Measurements from ENCODE around the gene WDCP.
A peak's percentile ranks its signal among the peaks of the same experiment; 100 is the strongest.

WDCP gene

DNA sequence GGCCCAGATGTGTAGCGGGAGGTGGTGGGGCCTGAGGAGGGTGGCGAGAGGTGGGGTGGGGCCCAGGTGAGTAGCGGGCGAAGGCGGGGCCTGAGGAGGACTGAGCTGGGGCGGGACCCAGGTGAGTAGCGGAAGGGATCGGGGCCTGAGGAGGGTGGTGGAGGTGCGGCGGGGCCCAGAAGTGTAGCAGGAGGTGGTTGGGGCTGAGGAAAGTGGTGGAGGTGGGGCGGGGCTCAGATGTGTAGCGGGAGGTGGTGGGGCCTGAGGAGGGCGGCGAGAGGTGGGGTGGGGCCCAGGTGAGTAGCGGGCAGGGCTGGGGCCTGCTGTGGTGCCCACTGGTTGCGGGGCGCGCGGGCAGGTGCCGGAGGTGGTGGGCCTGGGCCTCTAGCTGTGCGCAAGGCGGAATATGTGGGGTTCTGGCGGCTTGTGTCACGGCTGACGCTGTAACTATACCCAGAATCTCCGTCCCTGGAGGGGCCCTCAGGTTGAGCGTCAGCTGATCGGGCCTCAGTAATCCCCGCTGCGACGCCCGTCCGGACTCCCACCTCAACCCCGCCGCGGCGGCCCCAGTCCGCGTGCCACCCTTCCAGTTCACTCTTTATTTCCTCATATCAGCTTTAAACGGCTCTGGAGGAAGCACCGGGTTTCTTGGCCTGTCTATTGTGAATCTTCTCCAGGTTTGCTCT is 29.8 kb upstream of the WDCP start:
- no peaks in the 10 kb centered on the region for H3K9me3 ChIP-seq (ENCODE audit: control insufficient read depth, insufficient read depth, low read length)

DNA sequence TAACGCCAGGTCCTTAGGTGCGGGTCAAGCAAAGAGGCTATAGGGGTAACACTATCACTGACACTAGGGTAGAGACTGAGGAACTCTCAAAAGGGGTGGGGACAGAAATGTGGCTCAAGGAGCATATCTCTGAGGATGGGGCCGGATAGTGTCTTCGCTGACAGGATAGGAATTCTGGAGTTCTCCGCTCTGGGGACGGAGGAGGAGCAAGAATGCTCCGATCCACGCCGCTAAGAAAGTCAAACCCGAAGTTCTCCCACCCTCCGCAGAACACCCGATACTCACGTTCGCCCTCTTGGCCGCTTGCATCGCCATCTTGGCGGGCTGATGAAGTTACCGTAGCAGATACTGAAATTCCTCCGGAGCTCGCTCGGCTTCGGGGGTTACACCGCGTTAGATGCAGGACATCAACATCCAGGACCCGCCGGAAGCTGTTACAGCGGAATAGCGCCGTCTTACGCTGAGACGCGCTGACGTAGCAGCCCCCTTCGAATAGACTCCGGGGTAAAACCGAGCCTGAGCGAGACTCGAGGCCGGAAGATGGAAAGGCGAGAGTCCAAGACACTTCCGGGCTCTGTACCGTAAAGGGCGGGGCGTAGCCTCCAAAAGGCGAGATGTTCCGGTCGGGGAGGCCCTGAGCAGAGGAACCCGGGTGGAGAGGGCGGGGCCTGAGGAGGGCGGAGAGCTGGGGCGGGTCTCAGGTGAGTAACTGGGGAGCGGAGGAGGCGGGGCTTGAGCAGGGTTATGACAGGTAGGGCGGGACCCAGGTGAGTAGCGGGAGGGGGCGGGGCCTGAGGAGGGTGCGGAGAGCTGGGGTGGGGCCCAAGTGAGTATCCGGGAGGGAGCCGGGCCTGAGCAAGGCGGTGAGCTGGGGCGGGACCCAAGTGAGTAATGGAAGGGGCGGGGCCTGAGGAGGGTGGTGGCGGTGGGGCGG is 29.0 kb upstream of the WDCP start, which contains the start of gene SF3B6:
Gene SF3B6 (minus strand): TSS at position 412 of the 934 bp plus-strand sequence. CDS start 97 bp downstream, at position 315.
- no peaks in the 10 kb centered on the region for H3K4me1 ChIP-seq (ENCODE audit: insufficient read depth, low read length)
- H3K9me3 ChIP-seq (ENCODE audit: control insufficient read depth, insufficient read depth, low read length) = no peaks in the 10 kb centered on the region
- H3K9ac ChIP-seq (ENCODE audit: low read depth, low read length) = peak within 1 kb of the TSS; percentile 62
- H3K36me3 ChIP-seq (ENCODE audit: insufficient read depth, low read length) = peaks cover 11% of the 10 kb centered on the region

More for the DNA sequence above, 29.8 kb upstream of the WDCP start:
- no peaks in the 10 kb centered on the region for H3K4me1 ChIP-seq (ENCODE audit: insufficient read depth, low read length)
- H3K9ac ChIP-seq (ENCODE audit: low read depth, low read length) = peak overlapping the region; percentile 58
- peaks cover 11% of the 10 kb centered on the region for H3K36me3 ChIP-seq (ENCODE audit: insufficient read depth, low read length)

DNA sequence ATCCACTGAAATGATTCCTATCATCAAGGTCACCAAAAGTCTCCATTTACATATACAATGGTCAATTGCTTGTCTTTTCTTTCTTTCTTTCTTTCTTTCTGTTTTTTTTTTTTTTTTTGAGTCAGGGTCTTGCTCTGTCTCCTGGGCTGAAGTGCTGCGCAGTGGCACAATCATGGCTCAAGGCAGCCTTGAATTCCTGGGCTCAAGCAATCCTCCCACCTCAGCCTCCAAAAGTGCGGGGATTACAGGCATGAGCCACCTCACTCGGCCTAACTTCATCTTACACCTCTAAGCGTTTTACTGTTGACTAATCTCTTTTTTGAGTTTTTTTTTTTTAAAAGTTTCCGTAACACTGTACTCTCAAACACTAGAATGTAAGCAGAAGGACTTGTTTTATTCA is 28.1 kb upstream of the WDCP start:
- H3K36me3 ChIP-seq (ENCODE audit: insufficient read depth, low read length) = peaks cover 11% of the 10 kb centered on the region
- H3K9ac ChIP-seq (ENCODE audit: low read depth, low read length) = peak overlapping the region; percentile 62
- no peaks in the 10 kb centered on the region for H3K9me3 ChIP-seq (ENCODE audit: control insufficient read depth, insufficient read depth, low read length)
- H3K4me1 ChIP-seq (ENCODE audit: insufficient read depth, low read length) = no peaks in the 10 kb centered on the region

DNA sequence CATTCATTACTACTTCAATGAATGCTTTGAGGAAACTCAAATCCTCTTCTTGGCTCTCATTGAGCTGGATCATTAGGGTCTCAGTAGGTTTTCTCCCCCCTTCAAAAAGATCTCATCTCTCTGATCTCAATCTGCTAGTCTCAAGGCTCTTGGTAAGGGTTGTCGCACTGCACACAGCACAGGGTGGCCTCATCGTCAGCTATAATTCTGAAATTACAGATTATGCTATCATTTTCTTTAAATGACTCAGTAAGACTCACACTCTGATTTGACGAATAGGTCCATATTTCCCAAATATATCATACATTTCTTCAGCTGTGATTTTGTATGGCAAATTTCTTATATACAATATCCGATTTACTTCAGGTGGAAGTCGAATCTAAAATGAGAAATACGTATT is 26.6 kb upstream of the WDCP start:
- no peaks in the 10 kb centered on the region for H3K4me1 ChIP-seq (ENCODE audit: insufficient read depth, low read length)
- H3K9me3 ChIP-seq (ENCODE audit: control insufficient read depth, insufficient read depth, low read length) = no peaks in the 10 kb centered on the region
- H3K9ac ChIP-seq (ENCODE audit: low read depth, low read length) = no peak overlapping the region
- peaks cover 11% of the 10 kb centered on the region for H3K36me3 ChIP-seq (ENCODE audit: insufficient read depth, low read length)

DNA sequence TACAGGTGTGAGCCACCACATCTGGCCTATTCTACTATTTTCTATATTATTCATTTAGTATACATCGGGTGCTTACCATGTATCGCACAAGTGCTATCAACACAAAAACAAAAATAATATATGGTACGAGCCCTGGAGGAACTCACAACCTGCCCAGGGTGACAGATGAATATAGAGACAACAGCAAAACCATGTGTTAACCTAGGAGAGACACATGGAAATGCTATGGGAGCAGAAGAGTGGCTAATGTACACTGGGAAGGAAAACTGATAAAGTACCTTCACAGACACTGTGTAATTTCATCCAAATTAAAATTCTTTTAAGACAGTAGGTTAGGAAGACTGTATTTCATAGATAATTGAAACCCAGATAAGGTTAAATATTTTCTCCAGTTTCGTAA is 25.1 kb upstream of the WDCP start:
- Histone ChIP-seq H3K4me1 (ENCODE audit: insufficient read depth, low read length) (no peaks in the 10 kb centered on the region), H3K36me3 (ENCODE audit: insufficient read depth, low read length) (peaks cover 11% of the 10 kb centered on the region), H3K9me3 (ENCODE audit: control insufficient read depth, insufficient read depth, low read length) (no peaks in the 10 kb centered on the region), H3K9ac (ENCODE audit: low read depth, low read length) (no peak overlapping the region)

DNA sequence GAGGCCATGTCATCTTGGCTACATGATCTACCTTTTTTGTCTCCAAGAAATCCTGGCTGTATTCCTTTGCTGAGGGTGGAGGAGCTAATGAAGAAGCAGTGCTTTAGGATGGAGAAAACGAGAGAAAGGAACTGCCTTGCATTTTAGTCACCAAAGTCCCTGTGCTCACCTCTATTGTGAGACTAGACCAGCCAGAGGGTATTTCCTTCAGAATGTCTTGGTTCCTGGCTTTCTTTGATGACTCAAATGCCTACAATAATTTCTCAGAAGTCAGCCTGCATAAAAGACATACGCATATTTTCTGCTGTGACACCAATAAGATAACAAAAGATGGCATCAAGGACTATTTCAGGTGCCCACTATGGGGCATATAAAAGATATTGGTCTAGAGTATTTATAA is 18.1 kb upstream of the WDCP start:
- peaks cover 7% of the 10 kb centered on the region for H3K36me3 ChIP-seq (ENCODE audit: insufficient read depth, low read length)

DNA sequence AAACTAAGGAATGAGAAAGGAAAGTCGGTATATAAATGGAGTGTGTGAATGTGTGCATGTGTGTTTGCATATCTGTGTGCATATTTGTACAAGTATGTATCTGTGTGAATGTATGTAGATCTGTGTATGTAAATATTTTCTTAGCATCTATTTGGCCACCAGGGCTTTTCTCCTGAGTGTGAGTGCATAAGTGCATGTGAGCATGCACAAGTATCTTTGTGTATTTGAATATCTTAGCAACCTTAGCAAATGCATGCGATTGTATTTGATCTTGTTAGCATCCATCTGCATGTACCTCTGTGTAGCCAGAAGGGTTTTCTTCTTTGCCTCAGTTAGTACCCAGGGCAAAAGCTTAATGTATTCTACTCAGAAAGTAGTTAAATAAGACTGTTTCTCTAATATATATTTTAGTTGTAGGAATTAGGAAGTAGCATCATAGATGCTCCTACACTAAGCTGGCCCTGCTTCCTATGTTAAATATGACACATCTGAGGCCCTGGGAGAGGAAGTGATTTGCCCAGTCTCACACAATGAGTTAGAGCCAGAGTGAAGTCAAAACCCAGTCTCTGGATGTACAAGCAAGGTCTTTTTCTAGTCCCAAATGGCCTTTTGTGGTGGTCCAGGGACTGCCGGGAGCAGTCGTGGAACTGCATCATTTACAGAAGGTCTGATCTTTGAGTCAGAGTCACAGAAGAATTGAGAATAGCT is 11.5 kb upstream of the WDCP start:
- no peaks in the 10 kb centered on the region for H3K9me3 ChIP-seq (ENCODE audit: control insufficient read depth, insufficient read depth, low read length)
- no peak overlapping the region for H3K9ac ChIP-seq (ENCODE audit: low read depth, low read length)
- no peaks in the 10 kb centered on the region for H3K4me1 ChIP-seq (ENCODE audit: insufficient read depth, low read length)
- peaks cover 4% of the 10 kb centered on the region; the same call in 1 of the 2 replicates for H3K36me3 ChIP-seq (ENCODE audit: insufficient read depth, low read length)

More for the DNA sequence above, 18.1 kb upstream of the WDCP start:
- no peak overlapping the region for H3K9ac ChIP-seq (ENCODE audit: low read depth, low read length)
- no peaks in the 10 kb centered on the region for H3K9me3 ChIP-seq (ENCODE audit: control insufficient read depth, insufficient read depth, low read length)
- no peaks in the 10 kb centered on the region for H3K4me1 ChIP-seq (ENCODE audit: insufficient read depth, low read length)

DNA sequence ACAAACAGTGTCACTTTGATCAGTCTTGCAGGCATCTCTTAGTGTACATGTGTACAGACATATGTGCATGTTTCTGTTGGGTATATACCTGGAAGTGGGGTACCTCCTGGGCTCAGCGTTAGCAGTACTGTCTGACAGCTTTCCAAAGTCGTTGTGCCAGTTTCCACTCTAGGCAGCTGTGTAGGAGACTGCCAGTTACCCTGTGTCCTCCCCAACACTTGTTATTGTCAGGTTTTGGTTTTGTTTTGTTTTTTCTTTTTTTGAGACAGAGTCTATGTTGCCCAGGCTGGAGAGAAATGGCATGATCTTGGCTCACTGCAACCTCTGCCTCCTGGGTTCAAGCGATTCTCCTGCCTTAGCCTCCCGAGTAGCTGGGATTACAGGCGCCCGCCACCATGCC is 8.6 kb upstream of the WDCP start:
- H3K36me3 ChIP-seq (ENCODE audit: insufficient read depth, low read length) = no peaks in the 10 kb centered on the region
- no peaks in the 10 kb centered on the region for H3K4me1 ChIP-seq (ENCODE audit: insufficient read depth, low read length)
- H3K9ac ChIP-seq (ENCODE audit: low read depth, low read length) = no peak overlapping the region
- no peaks in the 10 kb centered on the region for H3K9me3 ChIP-seq (ENCODE audit: control insufficient read depth, insufficient read depth, low read length)

DNA sequence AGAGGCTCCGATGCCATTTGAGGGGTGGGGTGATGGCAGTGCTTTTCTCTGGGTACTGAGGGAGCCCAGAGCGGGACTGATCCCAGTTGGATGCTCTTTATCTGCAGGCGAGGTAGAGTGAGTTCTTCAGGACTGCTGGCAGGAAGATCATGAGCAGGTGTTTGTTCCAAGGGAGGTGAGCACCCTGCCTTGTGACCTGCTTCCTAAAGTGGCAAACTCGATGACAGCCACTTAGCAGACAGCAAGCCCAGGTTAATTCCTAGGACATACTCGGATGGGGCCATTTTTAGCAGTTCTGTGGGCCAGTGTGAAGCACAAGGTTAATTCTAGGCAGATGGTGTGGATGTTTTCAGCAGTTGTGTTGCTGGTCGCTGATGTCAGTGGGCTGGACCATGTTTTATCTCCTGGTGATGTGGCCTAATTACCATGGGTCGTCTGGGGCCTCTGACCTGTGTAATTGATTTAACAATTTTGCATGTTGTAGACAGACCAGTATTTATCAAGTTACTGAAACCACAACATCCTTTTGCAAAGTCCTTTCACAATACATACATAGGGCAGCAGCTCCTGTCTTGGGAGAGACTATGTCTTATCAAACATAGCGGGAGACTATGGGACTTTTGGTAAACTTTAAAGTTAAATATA is 7.3 kb upstream of the WDCP start:
- Histone ChIP-seq H3K4me1 (ENCODE audit: insufficient read depth, low read length) (no peaks in the 10 kb centered on the region), H3K9ac (ENCODE audit: low read depth, low read length) (no peak overlapping the region), H3K9me3 (ENCODE audit: control insufficient read depth, insufficient read depth, low read length) (no peaks in the 10 kb centered on the region), H3K36me3 (ENCODE audit: insufficient read depth, low read length) (no peaks in the 10 kb centered on the region)

DNA sequence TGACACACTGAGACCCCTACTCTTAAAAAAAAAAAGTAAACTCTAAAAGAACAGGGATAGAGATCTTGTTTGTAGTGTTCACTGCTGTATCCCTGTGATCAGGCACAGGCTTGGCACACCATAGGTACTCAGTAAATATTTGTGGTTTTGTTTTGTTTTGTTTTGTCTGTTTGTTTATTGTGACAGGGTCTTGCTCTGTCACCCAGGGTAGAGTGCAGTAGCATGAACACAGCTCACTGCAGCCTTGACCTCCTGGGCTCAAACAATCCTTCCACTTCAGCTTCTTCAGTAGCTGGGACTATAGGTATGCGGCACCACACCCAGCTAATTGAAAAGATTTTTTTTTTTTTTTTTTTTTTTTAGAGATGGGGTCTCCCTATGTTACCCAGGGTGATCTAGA is 5.8 kb upstream of the WDCP start:
- Histone ChIP-seq H3K9ac (ENCODE audit: low read depth, low read length) (no peak overlapping the region), H3K4me1 (ENCODE audit: insufficient read depth, low read length) (no peaks in the 10 kb centered on the region), H3K36me3 (ENCODE audit: insufficient read depth, low read length) (no peaks in the 10 kb centered on the region), H3K9me3 (ENCODE audit: control insufficient read depth, insufficient read depth, low read length) (no peaks in the 10 kb centered on the region)

DNA sequence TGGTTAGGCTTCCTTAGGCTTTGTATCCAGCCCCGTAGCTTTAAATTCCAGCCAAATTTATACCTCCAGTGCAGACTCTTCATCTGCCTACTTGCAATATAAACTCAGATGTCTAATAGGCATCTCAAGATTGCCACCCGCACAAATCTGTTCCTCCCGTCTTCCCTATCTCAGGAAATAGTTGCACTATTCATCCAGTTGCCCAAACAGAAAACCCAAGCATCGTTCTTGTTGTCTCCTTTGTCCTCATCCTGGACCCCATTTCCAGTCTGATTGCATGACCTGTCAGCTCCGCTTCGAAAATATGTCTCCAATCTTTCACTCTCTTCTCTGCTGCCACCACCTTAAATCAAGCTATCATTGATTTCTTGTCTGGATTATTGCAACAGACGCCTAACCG is 4.6 kb upstream of the WDCP start:
- no peaks in the 10 kb centered on the region for H3K9me3 ChIP-seq (ENCODE audit: control insufficient read depth, insufficient read depth, low read length)
- no peaks in the 10 kb centered on the region for H3K36me3 ChIP-seq (ENCODE audit: insufficient read depth, low read length)
- no peak overlapping the region for H3K9ac ChIP-seq (ENCODE audit: low read depth, low read length)
- H3K4me1 ChIP-seq (ENCODE audit: insufficient read depth, low read length) = no peaks in the 10 kb centered on the region

DNA sequence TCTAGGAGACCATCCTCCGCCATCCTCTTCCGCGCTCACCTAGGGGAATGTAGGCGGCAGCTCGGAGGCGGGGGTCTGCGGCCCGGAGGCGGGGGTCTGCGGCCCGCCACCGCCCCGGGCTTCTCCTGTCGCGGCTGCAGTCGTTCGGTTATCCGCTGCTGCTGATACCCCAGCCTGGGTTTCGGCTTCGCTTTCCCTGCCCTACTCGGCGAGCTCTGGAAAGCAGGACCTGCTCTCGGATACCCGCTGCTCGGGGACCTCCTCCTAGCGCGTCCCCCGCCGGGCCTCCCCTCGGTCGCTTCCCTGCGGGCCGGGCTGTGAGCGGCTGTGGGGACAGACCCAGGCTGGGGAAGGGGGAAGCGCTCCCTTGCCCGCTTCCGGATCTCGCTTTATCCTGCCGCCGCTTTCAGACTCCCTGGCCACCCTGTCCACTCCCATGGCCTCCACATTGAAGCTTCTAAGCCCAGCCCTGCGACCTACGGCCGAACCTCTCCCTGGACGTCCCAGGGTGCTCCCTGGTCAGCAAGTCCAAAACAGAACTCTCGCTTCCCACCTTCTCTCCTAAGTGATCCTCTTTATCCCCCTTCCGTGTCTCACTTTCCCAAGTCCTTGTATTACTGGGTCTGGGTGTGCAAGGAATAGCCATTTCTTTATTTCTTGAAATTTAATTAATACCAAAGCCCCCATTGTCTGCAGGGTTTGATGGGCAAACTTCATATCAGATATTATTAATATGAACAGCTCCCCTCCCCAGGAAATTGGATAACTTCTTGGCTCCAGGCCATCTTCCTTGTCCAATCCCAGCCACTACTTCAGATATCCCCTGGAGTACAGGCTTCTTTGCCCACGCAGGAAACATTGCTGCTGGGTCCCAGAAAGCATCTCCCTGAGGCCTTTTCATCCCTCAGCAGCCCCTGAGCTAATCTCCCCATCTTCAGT is 3.1 kb upstream of the WDCP start:
- H3K9me3 ChIP-seq (ENCODE audit: control insufficient read depth, insufficient read depth, low read length) = no peaks in the 10 kb centered on the region
- H3K36me3 ChIP-seq (ENCODE audit: insufficient read depth, low read length) = no peaks in the 10 kb centered on the region
- H3K9ac ChIP-seq (ENCODE audit: low read depth, low read length) = peak overlapping the region; percentile 85
- peaks cover 6% of the 10 kb centered on the region; the same call in 1 of the 2 replicates for H3K4me1 ChIP-seq (ENCODE audit: insufficient read depth, low read length)

DNA sequence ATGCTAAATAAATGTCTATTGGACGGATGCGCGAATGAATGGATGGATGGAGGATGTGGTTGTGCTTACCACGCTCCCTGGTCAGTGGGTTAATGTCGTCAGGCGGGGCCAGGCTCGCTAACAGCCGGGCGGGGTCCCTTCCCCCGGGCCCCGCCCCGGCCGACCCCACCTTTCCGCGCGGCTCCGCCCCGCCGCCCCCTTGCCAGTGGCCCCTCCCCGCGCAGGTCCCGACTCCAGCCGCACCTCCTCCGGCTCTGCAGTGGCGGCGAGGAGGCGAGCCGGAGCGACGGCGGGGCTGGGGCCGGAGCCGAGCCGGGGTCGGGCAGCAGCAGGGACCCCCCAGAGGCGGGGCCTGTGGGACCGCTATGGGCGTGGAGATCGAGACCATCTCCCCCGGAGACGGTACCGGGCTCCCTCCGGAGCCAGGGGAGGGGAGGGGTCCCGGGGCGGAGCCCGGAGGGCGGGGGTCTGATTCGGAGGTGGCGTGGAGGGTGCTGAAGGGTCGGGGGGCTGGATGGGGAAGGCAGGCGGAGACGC is 2.4 kb upstream of the WDCP start, which contains the start of gene FKBP1B:
Gene FKBP1B (plus strand): TSS at position 257 of the 537 bp plus-strand sequence. CDS start 109 bp downstream, at position 366.
- Histone ChIP-seq H3K9ac (ENCODE audit: low read depth, low read length) (peak within 1 kb of the TSS; percentile 85), H3K9me3 (ENCODE audit: control insufficient read depth, insufficient read depth, low read length) (no peaks in the 10 kb centered on the region), H3K36me3 (ENCODE audit: insufficient read depth, low read length) (no peaks in the 10 kb centered on the region), H3K4me1 (ENCODE audit: insufficient read depth, low read length) (peaks cover 6% of the 10 kb centered on the region; the same call in 1 of the 2 replicates)
